IMR-90 (cell line): ENCODE measurements around the gene C16orf92. TPM values are rescaled to one million over a fixed set of nuclear protein-coding genes. Genes with fewer than 3 reads are reported as not detected.
A peak's percentile ranks its signal among the peaks of the same experiment; 100 is the strongest.

Source experiments
- ATAC-seq: fragments of 200-7000 bp; cut with Tn5 transposase; 2 replicates; pipeline ENCODE4 v1.9.1; 2020; ENCODE audit warnings: low read depth, mild to moderate bottlenecking, moderate library complexity
- BruUV-seq: library from RNA; stranded (reverse); fragments of 400-500 nt; replicated peaks from 2 replicates; lab custom pipeline; 2021; lab: Mats Ljungman, UMichigan
- CTCF ChIA-PET: fragments of 300-600 bp; formaldehyde crosslinking; extraction: SDS; loops from one replicate; lab custom pipeline; 2021; ENCODE audit warnings: antibody characterized with exemption; lab: Yijun Ruan, JAX
- POLR2A ChIA-PET: fragments of 300-600 bp; sonication (Branson Sonifier 250); formaldehyde crosslinking; loops from one replicate; lab custom pipeline; 2022; ENCODE audit warnings: antibody characterized with exemption; ENCODE audit not compliant: unreplicated experiment; lab: Charles Lee
- DNase-seq: peaks from one replicate; pipeline ENCODE4 v3.0.0; 2013
- H2AFZ ChIP-seq: replicated peaks from 2 replicates; pipeline ENCODE3; 2013; ENCODE audit warnings: low read length, mild to moderate bottlenecking; ENCODE audit not compliant: poor library complexity
- H2AK5ac ChIP-seq: 2 replicates; pipeline ENCODE4 v1.6.1; 2013; ENCODE audit warnings: low read depth, low read length, inconsistent platforms
- H2AK9ac ChIP-seq: replicated peaks from 2 replicates; pipeline ENCODE3; 2013; ENCODE audit warnings: mild to moderate bottlenecking, low read depth, low read length, moderate library complexity; ENCODE audit not compliant: poor library complexity
- H2BK120ac ChIP-seq: 2 replicates; pipeline ENCODE4 v1.6.1; 2013; ENCODE audit warnings: low read depth, low read length, inconsistent platforms
- H2BK15ac ChIP-seq: 3 replicates; pipeline ENCODE4 v1.6.1; 2013; ENCODE audit warnings: low read depth, low read length, inconsistent platforms
- H2BK20ac ChIP-seq: 2 replicates; pipeline ENCODE4 v1.6.1; 2013; ENCODE audit warnings: low read depth, mild to moderate bottlenecking, inconsistent platforms, low read length, moderate library complexity
- H2BK5ac ChIP-seq: 2 replicates; pipeline ENCODE4 v1.6.1; 2013; ENCODE audit warnings: mild to moderate bottlenecking, low read depth, low read length, inconsistent platforms; ENCODE audit not compliant: poor library complexity, severe bottlenecking
- H3K14ac ChIP-seq: replicated peaks from 2 replicates; pipeline ENCODE4 v1.6.1; 2013; ENCODE audit warnings: low read depth, low read length, inconsistent platforms
- H3K18ac ChIP-seq: 2 replicates; pipeline ENCODE4 v1.6.1; 2013; ENCODE audit warnings: low read depth, low read length, control low read depth
- H3K23ac ChIP-seq: 2 replicates; pipeline ENCODE4 v1.6.1; 2013; ENCODE audit warnings: low read depth, low read length, inconsistent platforms
- H3K27ac ChIP-seq: 2 replicates; pipeline ENCODE4 v1.5.1; 2013; ENCODE audit warnings: mild to moderate bottlenecking, control low read depth, low read length; ENCODE audit not compliant: insufficient read depth
- H3K27me3 ChIP-seq: 2 replicates; pipeline ENCODE4 v1.6.1; 2013; ENCODE audit warnings: low read length; ENCODE audit not compliant: control insufficient read depth, insufficient read depth
- H3K36me3 ChIP-seq: 2 replicates; pipeline ENCODE4 v1.6.1; 2013; ENCODE audit warnings: low read length, mixed read lengths; ENCODE audit not compliant: control insufficient read depth, insufficient read depth
- H3K4ac ChIP-seq: 2 replicates; pipeline ENCODE4 v1.6.1; 2013; ENCODE audit warnings: low read depth, low read length, inconsistent platforms
- H3K4me1 ChIP-seq: 2 replicates; pipeline ENCODE4 v1.6.1; 2013; ENCODE audit warnings: low read length, mixed read lengths; ENCODE audit not compliant: control insufficient read depth, insufficient read depth
- H3K4me2 ChIP-seq: 2 replicates; pipeline ENCODE4 v1.6.1; 2013; ENCODE audit warnings: low read depth, mild to moderate bottlenecking, control low read depth, low read length, moderate library complexity
- H3K4me3 ChIP-seq: 2 replicates; pipeline ENCODE4 v1.5.1; 2013; ENCODE audit warnings: low read depth, mild to moderate bottlenecking, control low read depth, low read length, moderate library complexity; ENCODE audit not compliant: insufficient read depth
- H3K56ac ChIP-seq: 2 replicates; pipeline ENCODE4 v1.6.1; 2013; ENCODE audit warnings: low read length, inconsistent platforms; ENCODE audit not compliant: insufficient read depth; ENCODE audit errors: extremely low read depth
- H3K79me1 ChIP-seq, 2 experiments: 2 replicates each; pipeline ENCODE4 v1.6.1; 2013; ENCODE audit warnings: low read length in 2 of 2, inconsistent platforms in 1 of 2, low read depth in 1 of 2
- H3K9ac ChIP-seq: 2 replicates; pipeline ENCODE4 v1.6.1; 2013; ENCODE audit warnings: low read depth, low read length, control low read depth
- H3K9me1 ChIP-seq: 2 replicates; pipeline ENCODE4 v1.6.1; 2013; ENCODE audit warnings: low read length, inconsistent platforms; ENCODE audit not compliant: insufficient read depth
- H3K9me3 ChIP-seq: 2 replicates; pipeline ENCODE4 v1.6.1; 2013; ENCODE audit warnings: low read length; ENCODE audit not compliant: control insufficient read depth, insufficient read depth
- H4K20me1 ChIP-seq: 2 replicates; pipeline ENCODE4 v1.6.1; 2013; ENCODE audit warnings: low read length, inconsistent platforms; ENCODE audit not compliant: insufficient read depth
- H4K5ac ChIP-seq: 2 replicates; pipeline ENCODE4 v1.6.1; 2013; ENCODE audit warnings: mild to moderate bottlenecking, low read depth, low read length, control low read depth
- H4K8ac ChIP-seq, 2 experiments: 2 replicates each; pipeline ENCODE4 v1.6.1; 2013; ENCODE audit warnings: low read depth in 2 of 2, low read length in 2 of 2, control low read depth in 1 of 2, inconsistent platforms in 1 of 2
- H4K91ac ChIP-seq: 2 replicates; pipeline ENCODE4 v1.6.1; 2013; ENCODE audit warnings: low read depth, low read length, inconsistent platforms; ENCODE audit not compliant: insufficient read depth
- MXI1 ChIP-seq: IDR thresholded peaks from 2 replicates; pipeline ENCODE4 v1.6.1; 2012; ENCODE audit warnings: low read depth, mild to moderate bottlenecking, low read length, moderate library complexity, borderline replicate concordance
- USF2 ChIP-seq: fragments of 150-350 bp; IDR thresholded peaks from 2 replicates; pipeline ENCODE4 v1.6.1; 2017; ENCODE audit warnings: mild to moderate bottlenecking, antibody characterized with exemption, low read length, low read depth
- WGBS, 2 experiments: methylation state at CpG; one replicate each; pipeline versions ENCODE4 v1.1.5 to v1.1.7; 2013; ENCODE audit warnings: missing lambda C conversion rate in 2 of 2; ENCODE audit not compliant: insufficient read length in 1 of 2; ENCODE audit errors: extremely low coverage in 2 of 2; 5-methylcytosine and 5-hydroxymethylcytosine counted together
- dilution Hi-C: fragments of 300-500 bp; cut with HindIII; formaldehyde crosslinking; loops from one replicate; pipeline ENCODE4 v1.14.3; 2018; ENCODE audit warnings: low sequenced_read_pairs; ENCODE audit not compliant: unreplicated experiment
- in situ Hi-C: fragments of 300-500 bp; cut with MboI; formaldehyde crosslinking; loops from 3 replicates; pipeline ENCODE4 v1.14.3; 2019; ENCODE audit warnings: low sequenced_read_pairs, inconsistent platforms, mixed read lengths
- intact Hi-C: fragments of 100-400 bp; cut with micrococcal nuclease; formaldehyde crosslinking; loops from 2 replicates; pipeline ENCODE4 v1.10.0; 2022
- polyA plus RNA-seq, 3 experiments: library from polyadenylated mRNA; depleted of rRNA; stranded (reverse); fragments of >200 nt; gene quantifications; 2 replicates each; pipeline ENCODE4 v1.2.3, GENCODE V29; 2012; ENCODE audit warnings: low replicate concordance in 1 of 3
- total RNA-seq: library from RNA; depleted of rRNA; stranded (reverse); fragments of >200 nt; gene quantifications from 2 replicates; pipeline ENCODE4 v1.2.3, GENCODE V29; 2012

C16orf92 gene
- total and polyA plus RNA-seq, 2 of the 4 experiments (the other 2 are of a cell fraction) = not detected

- H4K20me1 ChIP-seq = no peaks in the 10 kb centered on the region; the same call in 1 of the 2 replicates
- H2AK9ac ChIP-seq = no peak overlapping the region
- H4K91ac ChIP-seq = no peak overlapping the region
- H3K18ac ChIP-seq = no peak overlapping the region
- intact Hi-C loops = no loop called here
- no peak overlapping the region for H3K23ac ChIP-seq
- H3K27me3 ChIP-seq = no peaks in the 10 kb centered on the region
- no peak overlapping the region for H3K4me3 ChIP-seq
- BruUV-seq = no TSS peak
- ChIA-PET POLR2A (no interaction called here), CTCF (interaction anchor here (1.3 kb wide), 1 partner anchor 10 kb away, joined by 3 read pairs; the partner anchor contains the start of gene TAOK2)
- peaks cover 84% of the 10 kb centered on the region for H3K36me3 ChIP-seq
- no peaks in the 10 kb centered on the region for H3K9me3 ChIP-seq
- ATAC-seq (peak; percentile 76), DNase-seq (peak; percentile 64)
- H3K14ac ChIP-seq = no peak overlapping the region
- H2BK5ac ChIP-seq = no peak overlapping the region
- H2BK120ac ChIP-seq = no peak overlapping the region
- peak; percentile 65; the same call in 1 of the 2 replicates for TF ChIP-seq USF2
- no peak for TF ChIP-seq MXI1
- H2BK20ac ChIP-seq = no peak overlapping the region
- 0 out of 2 replicates have a peak, but pooled peaks cover 3% of the 10 kb centered on the region for H3K9me1 ChIP-seq
- in situ Hi-C loops = no loop called here
- WGBS, 2 experiments = 87% methylated on average over 3 of the region's 12 CpGs; no CpG with 5 or more reads in 1 of the 2 experiments
- dilution Hi-C loops = no loop called here
- no peaks in the 10 kb centered on the region for H3K4me1 ChIP-seq
- H3K4ac ChIP-seq = no peak overlapping the region
- H4K8ac ChIP-seq = no peak overlapping the region
- H2AK5ac ChIP-seq = no peak overlapping the region
- H3K56ac ChIP-seq = no peak overlapping the region
- no peak overlapping the region for H3K4me2 ChIP-seq
- H4K5ac ChIP-seq = no peak overlapping the region
- no peak overlapping the region for H2AFZ ChIP-seq
- no peak overlapping the region for H3K27ac ChIP-seq
- H2BK15ac ChIP-seq = no peak overlapping the region
- H3K79me1 ChIP-seq = peaks cover 11 to 25% of the 10 kb centered on the region in 2 experiments; a peak in 2 of 4 replicates
- no peak overlapping the region for H3K9ac ChIP-seq
These were observed 39.4 kb upstream of the C16orf92 start for GRCh38 chr16:29983420-29984136.
